Lung (tissue), 12 donors: ENCODE data around the gene VBP1. TPM values are rescaled to one million over a fixed set of nuclear protein-coding genes. Genes with fewer than 3 reads are reported as not detected.
A peak's percentile ranks its signal among the peaks of the same experiment; 100 is the strongest.
"Not testable (repeated sequence)": the region's sequence is repeated elsewhere in the genome, so short reads cannot be mapped to it uniquely, and the experiment has no call there.

Experiments used
- ATAC-seq: fragments of 200-7000 bp; cut with Tn5 transposase; one replicate; pipeline ENCODE4 v1.9.1; 2020; ENCODE audit warnings: moderate number of reproducible peaks; ENCODE audit not compliant: insufficient read depth, low FRiP score
- DNase-seq, 3 donors: peaks; one replicate each; pipeline ENCODE4 v3.0.0-alpha.2; 2013 to 2017
- H3K27ac ChIP-seq, 2 donors: one replicate each; pipeline ENCODE4 v1.5.1; 2013; ENCODE audit warnings: mild to moderate bottlenecking in 2 of 2, moderate library complexity in 2 of 2, control low read depth in 1 of 2, inconsistent platforms in 1 of 2, low read depth in 1 of 2, low read length in 1 of 2
- H3K27me3 ChIP-seq, 3 donors: one replicate each; pipeline ENCODE4 v1.5.1; 2013; ENCODE audit warnings: low read length in 2 of 3; ENCODE audit not compliant: control insufficient read depth in 3 of 3, insufficient read depth in 3 of 3
- H3K36me3 ChIP-seq, 4 donors: one replicate each; pipeline ENCODE4 v1.5.1; 2013; ENCODE audit warnings: low read length in 4 of 4, mild to moderate bottlenecking in 1 of 4, moderate library complexity in 1 of 4; ENCODE audit not compliant: control insufficient read depth in 4 of 4, insufficient read depth in 4 of 4
- H3K4me1 ChIP-seq, 5 donors: one replicate each; pipeline ENCODE4 v1.5.1; 2013; ENCODE audit warnings: low read length in 5 of 5, mild to moderate bottlenecking in 2 of 5, moderate library complexity in 1 of 5; ENCODE audit not compliant: control insufficient read depth in 5 of 5, insufficient read depth in 5 of 5
- H3K4me3 ChIP-seq: one replicate; pipeline ENCODE4 v1.5.1; 2013; ENCODE audit warnings: mild to moderate bottlenecking, control low read depth, moderate library complexity
- H3K9ac ChIP-seq, 2 donors: one replicate each; pipeline ENCODE4 v1.5.1; 2013; ENCODE audit warnings: low read length in 2 of 2, control low read depth in 1 of 2; ENCODE audit not compliant: insufficient read depth in 1 of 2
- H3K9me3 ChIP-seq, 4 donors: one replicate each; pipeline ENCODE4 v1.5.1; 2013; ENCODE audit warnings: low read length in 3 of 4, mild to moderate bottlenecking in 1 of 4, moderate library complexity in 1 of 4; ENCODE audit not compliant: control insufficient read depth in 4 of 4, insufficient read depth in 3 of 4
- CTCF ChIP-seq: IDR thresholded peaks from 2 replicates; pipeline ENCODE4 v1.5.1; 2012; ENCODE audit warnings: mild to moderate bottlenecking; ENCODE audit errors: control extremely low read depth, extremely low read depth
- WGBS, 2 donors: extraction: QIAGEN DNeasy Blood & Tissue Kit; methylation state at CpG; one replicate each; pipeline ENCODE4 v1.1.7; 2013; 5-methylcytosine and 5-hydroxymethylcytosine counted together
- polyA plus RNA-seq, 2 donors: library from polyadenylated mRNA; stranded (reverse); fragments of 200-250 nt; gene quantifications; one replicate each; pipeline ENCODE4 v1.2.1, GENCODE V29; 2013
- total RNA-seq, 2 donors: library from RNA; depleted of rRNA in 1 of 2; stranded (reverse); fragments of >200 nt in 1 of 2; gene quantifications; one replicate each; pipeline ENCODE4 v1.2.1, GENCODE V29; 2014 to 2021
- donor health status: control.
- donor health status: control.
- donor health status: Bipolar disorder and iron deficiency.
- donor health status: healthy.
- donor health status: DM: yes; HTN: yes; CAD: no.

VBP1 gene
- total and polyA plus RNA-seq, 4 donors, result 21.7 to 50.7 (median 34.5) TPM

- ATAC-seq (no peak), DNase-seq (no peak)
- Histone ChIP-seq H3K27me3 (peaks cover 0 to 4% (median 0%) of the 10 kb centered on the region in 3 donors), H3K9me3 (peaks cover 0 to 6% (median 1%) of the 10 kb centered on the region in 4 donors), H3K4me1 (no peaks in the 10 kb centered on the region), H3K4me3 (no peak overlapping the region), H3K9ac (no peak overlapping the region), H3K27ac (no peak overlapping the region), H3K36me3 (no peaks in the 10 kb centered on the region)
- 17 to 39% methylated on average over 5 of the region's 5 CpGs for WGBS, 2 donors
- no peak for TF ChIP-seq CTCF
These were observed 46.9 kb downstream of the VBP1 start for GRCh38 chrX:155262970-155263754.

GRCh38 chrX:155263854-155264628 lies 47.8 kb downstream of the VBP1 start, which contains the start of gene RAB39B:
RAB39B (minus strand) TSS chrX:155264491; CDS start chrX:155264288, 203 bp downstream.
- WGBS, 2 donors, result 1 to 27% methylated on average over 51 to 58 of the region's 58 CpGs
- DNase-seq (peak; percentile 11 to 29 (median 28)), ATAC-seq (peak; percentile 82)
- peak within 1 kb of the TSS; percentile 11 for H3K4me3 ChIP-seq
- TF ChIP-seq CTCF, result no peak
- H3K27ac ChIP-seq, result peak within 1 kb of the TSS in 1 of 2 donors; percentile 32
- H3K9me3 ChIP-seq, result peaks cover 0 to 6% (median 1%) of the 10 kb centered on the region in 4 donors
- peaks cover 0 to 4% (median 0%) of the 10 kb centered on the region in 3 donors for H3K27me3 ChIP-seq
- H3K4me1 ChIP-seq, result no peaks in the 10 kb centered on the region
- peak within 1 kb of the TSS in 1 of 2 donors; percentile 11 for H3K9ac ChIP-seq
- no peaks in the 10 kb centered on the region for H3K36me3 ChIP-seq

- H3K27ac ChIP-seq, result no peak overlapping the region
- DNase-seq (no peak), ATAC-seq (no peak)
- H3K36me3 ChIP-seq, result no peaks in the 10 kb centered on the region
- no peaks in the 10 kb centered on the region for H3K4me1 ChIP-seq
- H3K27me3 ChIP-seq, result peaks cover 0 to 4% (median 0%) of the 10 kb centered on the region in 3 donors
- no peak overlapping the region for H3K4me3 ChIP-seq
- H3K9ac ChIP-seq, result no peak overlapping the region
- WGBS, 2 donors, result 78 to 91% methylated on average over 1 of the region's 1 CpG
- H3K9me3 ChIP-seq, result peaks cover 0 to 6% (median 1%) of the 10 kb centered on the region in 4 donors
- no peak for TF ChIP-seq CTCF
These were observed 50.2 kb downstream of the VBP1 start for GRCh38 chrX:155266439-155266838.

- DNase-seq, H3K4me1 ChIP-seq, H3K9ac ChIP-seq, ATAC-seq, H3K27ac ChIP-seq, H3K36me3 ChIP-seq, H3K4me3 ChIP-seq, H3K9me3 ChIP-seq, H3K27me3 ChIP-seq: not testable (repeated sequence)
- 81 to 83% methylated on average over 1 of the region's 1 CpG for WGBS, 2 donors
These were observed 51.7 kb downstream of the VBP1 start for GRCh38 chrX:155267995-155268394.
